Measurements from ENCODE around the gene CNN1.

Gene CNN1

DNA sequence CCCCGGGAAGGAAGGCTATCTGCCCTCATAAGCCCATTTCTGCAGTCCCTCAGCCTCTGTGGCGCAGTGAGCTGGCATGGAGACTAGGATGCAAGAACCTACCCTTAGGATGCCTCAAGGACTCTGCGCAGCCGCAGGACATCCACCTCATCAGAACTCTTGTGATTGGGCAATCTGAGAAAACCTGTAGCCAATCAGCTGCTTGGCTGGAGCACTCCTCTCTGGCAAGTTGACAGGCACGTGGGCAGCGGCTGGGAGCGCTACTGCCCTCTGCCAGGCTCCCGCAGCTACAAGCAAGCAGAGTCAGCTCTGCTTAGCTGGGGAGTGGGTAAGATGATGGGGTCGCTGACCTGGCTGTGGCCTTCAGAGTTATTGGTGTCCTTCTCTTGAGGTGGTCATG lies 8.2 kb upstream of the CNN1 start:
- TF ChIP-seq, protein P1, sequence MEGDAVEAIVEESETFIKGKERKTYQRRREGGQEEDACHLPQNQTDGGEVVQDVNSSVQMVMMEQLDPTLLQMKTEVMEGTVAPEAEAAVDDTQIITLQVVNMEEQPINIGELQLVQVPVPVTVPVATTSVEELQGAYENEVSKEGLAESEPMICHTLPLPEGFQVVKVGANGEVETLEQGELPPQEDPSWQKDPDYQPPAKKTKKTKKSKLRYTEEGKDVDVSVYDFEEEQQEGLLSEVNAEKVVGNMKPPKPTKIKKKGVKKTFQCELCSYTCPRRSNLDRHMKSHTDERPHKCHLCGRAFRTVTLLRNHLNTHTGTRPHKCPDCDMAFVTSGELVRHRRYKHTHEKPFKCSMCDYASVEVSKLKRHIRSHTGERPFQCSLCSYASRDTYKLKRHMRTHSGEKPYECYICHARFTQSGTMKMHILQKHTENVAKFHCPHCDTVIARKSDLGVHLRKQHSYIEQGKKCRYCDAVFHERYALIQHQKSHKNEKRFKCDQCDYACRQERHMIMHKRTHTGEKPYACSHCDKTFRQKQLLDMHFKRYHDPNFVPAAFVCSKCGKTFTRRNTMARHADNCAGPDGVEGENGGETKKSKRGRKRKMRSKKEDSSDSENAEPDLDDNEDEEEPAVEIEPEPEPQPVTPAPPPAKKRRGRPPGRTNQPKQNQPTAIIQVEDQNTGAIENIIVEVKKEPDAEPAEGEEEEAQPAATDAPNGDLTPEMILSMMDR (IDR thresholded peaks at IDR 0.05; ENCODE audit: insufficient read depth, low read depth, low read length, missing control alignments), result peak; percentile 50
- peak; percentile 93 for DNase-seq (ENCODE audit: low read depth)
- H3K4me3 ChIP-seq (ENCODE audit: low read length), result no peak overlapping the region

DNA sequence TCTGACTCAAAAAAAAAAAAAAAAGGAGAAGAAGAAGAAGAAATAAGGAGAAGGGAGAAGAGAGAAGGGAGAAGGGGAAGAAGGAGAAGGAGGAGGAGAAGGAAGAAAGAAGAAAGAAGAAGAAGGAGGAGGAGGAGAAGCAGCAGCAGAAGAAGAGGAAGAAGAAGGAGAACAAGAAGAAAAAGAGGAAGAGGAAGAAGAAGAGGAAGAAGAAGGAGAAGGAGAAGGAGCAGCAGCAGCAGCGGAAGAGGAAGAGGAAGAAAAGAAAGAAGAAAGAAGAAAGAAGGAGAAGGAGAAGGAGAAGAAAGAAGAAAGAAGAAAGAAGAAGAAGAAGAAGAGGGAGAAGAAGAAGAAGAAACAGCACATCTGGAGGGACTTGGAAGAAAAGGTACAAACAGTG lies 4.1 kb upstream of the CNN1 start:
- DNase-seq (ENCODE audit: low read depth), result no peak
- H3K4me3 ChIP-seq (ENCODE audit: low read length), result no peak overlapping the region
- TF ChIP-seq, protein P1 (IDR thresholded peaks at IDR 0.05; ENCODE audit: insufficient read depth, low read depth, low read length, missing control alignments), result no peak

DNA sequence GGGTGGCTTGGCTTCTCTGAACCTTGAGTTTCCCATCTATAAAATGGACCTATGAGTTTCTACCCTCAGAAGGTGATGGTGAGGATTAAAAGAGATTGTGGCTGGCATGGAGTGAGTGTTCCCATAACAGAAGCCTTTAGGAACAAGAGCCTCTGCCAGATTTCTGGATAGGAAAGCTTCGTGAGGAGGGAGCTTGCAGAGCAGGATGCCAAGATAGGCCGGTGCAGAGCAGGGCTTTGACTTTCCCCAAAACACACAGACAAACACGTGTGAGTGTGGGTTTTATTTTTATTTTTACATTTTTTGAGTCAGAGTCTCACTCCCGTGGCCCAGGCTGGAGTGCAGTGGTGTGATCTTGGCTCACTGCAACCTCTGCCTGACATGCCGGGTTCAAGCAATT lies 3.7 kb upstream of the CNN1 start:
- no peak for DNase-seq (ENCODE audit: low read depth)
- no peak overlapping the region for H3K4me3 ChIP-seq (ENCODE audit: low read length)
- TF ChIP-seq, protein P1 (IDR thresholded peaks at IDR 0.05; ENCODE audit: insufficient read depth, low read depth, low read length, missing control alignments), result no peak

DNA sequence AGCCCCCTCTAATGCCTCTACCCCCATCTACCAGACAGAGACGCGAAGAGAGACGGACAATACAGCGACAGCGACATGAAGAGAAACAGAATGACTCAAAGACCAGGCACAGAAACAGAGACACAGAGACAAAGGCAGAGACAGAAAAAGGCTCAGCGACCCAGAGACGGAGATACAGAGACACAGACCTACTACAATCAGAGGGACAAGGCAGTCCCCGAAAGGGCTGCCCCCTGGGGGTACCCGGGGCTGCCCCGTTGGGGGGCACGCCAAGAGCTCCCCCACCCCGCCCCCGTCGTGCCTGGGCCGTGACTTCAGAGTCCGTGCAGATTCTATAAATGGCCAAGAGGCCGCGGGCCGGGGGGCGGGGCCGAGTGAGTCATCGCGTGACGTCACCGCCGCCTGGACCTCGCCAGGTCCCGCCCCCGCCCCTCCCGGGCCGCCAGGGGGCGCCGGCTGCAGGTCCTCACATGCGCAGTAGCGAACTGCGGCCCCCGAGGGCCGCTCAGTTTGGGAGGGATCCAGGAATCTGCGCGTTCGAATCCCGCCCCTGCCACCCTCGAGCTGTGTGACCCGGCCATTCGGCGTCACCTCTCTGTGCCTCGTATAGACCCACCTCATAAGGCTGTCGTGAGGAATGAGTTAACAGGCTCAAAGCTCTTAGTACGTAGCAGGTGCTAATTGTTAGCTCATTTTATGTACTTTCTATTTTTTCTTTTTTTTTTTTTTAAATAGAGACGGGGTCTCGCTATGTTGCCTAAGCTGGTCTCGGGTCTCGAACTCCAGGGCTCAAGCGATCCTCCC lies 2.7 kb upstream of the CNN1 start:
- H3K4me3 ChIP-seq (ENCODE audit: low read length), result peak overlapping the region; percentile 18
- DNase-seq (ENCODE audit: low read depth), result peak; percentile 82
- TF ChIP-seq, protein P1 (IDR thresholded peaks at IDR 0.05; ENCODE audit: insufficient read depth, low read depth, low read length, missing control alignments), result peak; percentile 54

DNA sequence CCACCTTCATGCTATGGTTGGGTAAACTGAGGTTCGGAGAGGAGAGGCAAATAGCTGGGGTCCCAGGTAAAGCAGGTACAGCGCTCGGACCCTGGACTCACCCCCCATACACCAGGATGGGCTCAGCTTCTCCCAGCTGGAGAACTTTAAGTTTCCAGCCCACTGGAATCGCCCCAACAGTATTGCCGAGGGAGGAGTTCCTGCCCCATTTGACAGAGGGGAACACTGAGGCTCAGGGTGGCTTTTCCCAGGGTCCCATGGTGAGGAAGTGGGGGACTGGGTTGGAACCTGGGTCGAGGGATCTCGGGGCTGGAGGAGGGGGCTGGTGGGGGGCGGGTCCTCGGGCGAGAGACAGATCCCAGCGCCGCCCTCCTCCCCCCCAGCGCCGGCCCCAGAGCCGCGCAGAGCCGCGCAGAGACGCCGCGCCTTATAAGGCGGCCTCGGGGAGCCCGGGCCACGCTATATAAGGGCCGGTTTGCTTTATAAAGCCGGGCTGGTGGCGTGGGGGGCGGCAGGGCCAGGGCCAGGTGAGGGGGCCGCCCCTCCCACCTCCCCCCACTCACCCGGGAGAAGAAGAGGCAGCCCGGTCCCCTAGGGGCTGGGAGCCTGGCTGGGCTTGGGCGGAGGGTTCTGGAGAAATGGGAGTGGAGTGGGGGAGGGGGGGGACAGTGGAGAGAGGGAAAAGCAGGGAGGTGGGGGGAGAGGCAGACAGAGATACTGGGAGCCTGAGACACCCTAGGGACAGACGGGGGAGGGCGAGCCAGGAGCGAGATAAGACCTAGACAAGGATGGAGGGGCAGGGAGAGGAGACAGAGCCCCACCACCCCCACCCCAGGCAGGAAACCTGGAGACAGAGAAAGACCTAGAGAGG lies 1.1 kb downstream of the CNN1 start:
- TF ChIP-seq, protein P1 (IDR thresholded peaks at IDR 0.05; ENCODE audit: insufficient read depth, low read depth, low read length, missing control alignments), result no peak
- no peak overlapping the region for H3K4me3 ChIP-seq (ENCODE audit: low read length)
- DNase-seq (ENCODE audit: low read depth), result no peak

DNA sequence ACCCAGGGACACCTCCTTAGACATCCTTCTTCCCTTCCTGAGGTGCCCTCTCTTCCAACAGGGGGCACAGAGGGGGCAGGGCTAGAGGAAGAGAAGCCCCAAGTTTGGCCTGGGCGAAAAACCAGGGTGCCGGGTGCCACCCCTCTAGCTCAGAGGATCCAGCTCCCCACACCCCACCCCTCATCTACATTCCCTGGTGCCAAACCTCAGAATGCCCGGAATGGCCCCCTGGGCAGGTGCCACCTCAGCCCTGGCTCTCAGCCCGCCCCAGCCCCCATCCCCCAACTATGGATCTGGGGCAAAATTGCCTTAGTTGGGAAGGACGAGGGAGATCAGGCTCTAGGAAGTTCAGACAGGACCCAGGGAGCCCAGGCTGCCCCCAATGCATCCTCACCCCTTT lies 2.0 kb downstream of the CNN1 start:
- TF ChIP-seq, protein P1 (IDR thresholded peaks at IDR 0.05; ENCODE audit: insufficient read depth, low read depth, low read length, missing control alignments), result no peak
- DNase-seq (ENCODE audit: low read depth), result no peak
- no peak overlapping the region for H3K4me3 ChIP-seq (ENCODE audit: low read length)
